SK-N-SH treated with all-trans-retinoic acid at 6 μM for 48 hours (cell line): ENCODE measurements around the gene CEACAM5.

Experiments
- CSRNP3 ChIP-seq: fragments of 250-450 bp; sonication (Bioruptor Pico); IDR thresholded peaks from 2 replicates; pipeline ENCODE4 v1.5.1; 2021; ENCODE audit warnings: mild to moderate bottlenecking, moderate library complexity
- OSR1 ChIP-seq: fragments of 250-450 bp; sonication (Bioruptor Pico); IDR thresholded peaks from 2 replicates; pipeline ENCODE4 v1.8.0; 2022; ENCODE audit warnings: moderate library complexity, mild to moderate bottlenecking, inconsistent platforms
- POU6F1 ChIP-seq: fragments of 250-450 bp; sonication (Bioruptor Pico); IDR thresholded peaks from 2 replicates; pipeline ENCODE4 v1.8.0; 2021; ENCODE audit warnings: low read depth, mild to moderate bottlenecking, moderate library complexity, borderline replicate concordance
- ZFP3 ChIP-seq: fragments of 250-450 bp; sonication (Bioruptor Pico); IDR thresholded peaks from 2 replicates; pipeline ENCODE4 v1.5.0; 2020; ENCODE audit warnings: mild to moderate bottlenecking, moderate library complexity
- ZNF70 ChIP-seq: fragments of 450-650 bp; formaldehyde crosslinking; IDR thresholded peaks from 2 replicates; pipeline ENCODE4 v1.5.0; 2020; ENCODE audit warnings: mild to moderate bottlenecking, moderate library complexity

- no peak for TF ChIP-seq ZNF70 (CRISPR knock-in tag)
- no peak for TF ChIP-seq CSRNP3 (CRISPR knock-in tag)
- no peak for TF ChIP-seq ZFP3 (CRISPR knock-in tag)
- no peak for TF ChIP-seq POU6F1 (CRISPR knock-in tag)
- TF ChIP-seq OSR1 (CRISPR knock-in tag): no peak
These were observed 39.6 kb downstream of the CEACAM5 start for GRCh38 chr19:41748012-41748411.
